ENCODE data around the gene PI16.

The PI16 gene

GRCh38 chr6:36999751-37000125 lies 45.2 kb downstream of the PI16 start:
- DNase-seq (ENCODE audit: low read depth in 2 of 2): no peak

GRCh38 chr6:37004044-37004980 lies 49.8 kb downstream of the PI16 start:
- DNase-seq (ENCODE audit: low read depth in 2 of 2): no peak

GRCh38 chr6:37005061-37005810 lies 50.7 kb downstream of the PI16 start, which contains the start of gene FGD2:
FGD2 (plus strand) TSS chr6:37005655; CDS start chr6:37005818, 163 bp downstream.
- no peak for DNase-seq (ENCODE audit: low read depth in 2 of 2)

GRCh38 chr6:37005827-37006567 lies 51.5 kb downstream of the PI16 start:
- DNase-seq (ENCODE audit: low read depth in 2 of 2): no peak

GRCh38 chr6:37006793-37007339 lies 52.3 kb downstream of the PI16 start:
- DNase-seq (ENCODE audit: low read depth in 2 of 2): no peak

- no peak for DNase-seq (ENCODE audit: low read depth in 2 of 2)
These were observed 53.0 kb downstream of the PI16 start for GRCh38 chr6:37007340-37008043.

- no peak for DNase-seq (ENCODE audit: low read depth in 2 of 2)
These were observed 54.2 kb downstream of the PI16 start for GRCh38 chr6:37008484-37009465.

- no peak for DNase-seq (ENCODE audit: low read depth in 2 of 2)
These were observed 55.9 kb downstream of the PI16 start for GRCh38 chr6:37010402-37010892.

GRCh38 chr6:37011656-37012378 lies 57.3 kb downstream of the PI16 start:
- DNase-seq (ENCODE audit: low read depth in 2 of 2): no peak

- DNase-seq (ENCODE audit: low read depth in 2 of 2): no peak
These were observed 59.3 kb downstream of the PI16 start for GRCh38 chr6:37013516-37014491.
